ENCODE measurements around the gene UQCRC1. TPM values are rescaled to one million over a fixed set of nuclear protein-coding genes. Genes with fewer than 3 reads are reported as not detected.

The UQCRC1 gene
- total RNA-seq, 4 donors from 2014 or later: 143 to 196 (median 186) TPM

DNA sequence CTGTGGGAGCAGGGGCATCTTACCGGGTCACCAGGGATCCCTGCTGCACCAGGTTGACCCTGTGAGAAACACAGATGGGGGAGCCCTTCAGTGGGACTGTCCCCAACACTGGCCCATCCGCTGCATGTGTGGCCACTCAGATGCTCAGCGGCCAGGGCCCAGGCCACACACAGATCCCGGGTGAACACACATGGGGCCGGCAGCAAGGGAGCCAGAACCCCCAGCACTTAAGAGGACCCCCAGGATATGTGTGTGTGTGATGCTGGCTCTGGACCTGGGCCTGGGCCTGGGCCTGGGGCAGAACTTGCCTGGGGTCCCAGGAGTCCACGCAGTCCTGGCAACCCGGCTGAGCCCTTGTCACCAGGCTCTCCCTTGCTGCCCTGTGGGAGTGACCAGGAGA is 41.0 kb downstream of the UQCRC1 start:
- H3K27me3 ChIP-seq: no peaks in the 10 kb centered on the region
- H3K36me3 ChIP-seq: peaks cover 0 to 4% (median 0%) of the 10 kb centered on the region in 3 donors
- H3K9me3 ChIP-seq: no peaks in the 10 kb centered on the region
- H3K4me3 ChIP-seq: no peak overlapping the region
- no peak overlapping the region for H3K27ac ChIP-seq
- TF ChIP-seq, protein P1, sequence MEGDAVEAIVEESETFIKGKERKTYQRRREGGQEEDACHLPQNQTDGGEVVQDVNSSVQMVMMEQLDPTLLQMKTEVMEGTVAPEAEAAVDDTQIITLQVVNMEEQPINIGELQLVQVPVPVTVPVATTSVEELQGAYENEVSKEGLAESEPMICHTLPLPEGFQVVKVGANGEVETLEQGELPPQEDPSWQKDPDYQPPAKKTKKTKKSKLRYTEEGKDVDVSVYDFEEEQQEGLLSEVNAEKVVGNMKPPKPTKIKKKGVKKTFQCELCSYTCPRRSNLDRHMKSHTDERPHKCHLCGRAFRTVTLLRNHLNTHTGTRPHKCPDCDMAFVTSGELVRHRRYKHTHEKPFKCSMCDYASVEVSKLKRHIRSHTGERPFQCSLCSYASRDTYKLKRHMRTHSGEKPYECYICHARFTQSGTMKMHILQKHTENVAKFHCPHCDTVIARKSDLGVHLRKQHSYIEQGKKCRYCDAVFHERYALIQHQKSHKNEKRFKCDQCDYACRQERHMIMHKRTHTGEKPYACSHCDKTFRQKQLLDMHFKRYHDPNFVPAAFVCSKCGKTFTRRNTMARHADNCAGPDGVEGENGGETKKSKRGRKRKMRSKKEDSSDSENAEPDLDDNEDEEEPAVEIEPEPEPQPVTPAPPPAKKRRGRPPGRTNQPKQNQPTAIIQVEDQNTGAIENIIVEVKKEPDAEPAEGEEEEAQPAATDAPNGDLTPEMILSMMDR (IDR thresholded peaks at IDR 0.05): no peak
- WGBS, 2 donors: 95 to 100% methylated on average over 1 to 7 of the region's 7 CpGs
- DNase-seq (ENCODE audit: low spot score in 2 of 2): no peak
- peaks cover 0 to 28% (median 6%) of the 10 kb centered on the region in 4 donors for H3K4me1 ChIP-seq

DNA sequence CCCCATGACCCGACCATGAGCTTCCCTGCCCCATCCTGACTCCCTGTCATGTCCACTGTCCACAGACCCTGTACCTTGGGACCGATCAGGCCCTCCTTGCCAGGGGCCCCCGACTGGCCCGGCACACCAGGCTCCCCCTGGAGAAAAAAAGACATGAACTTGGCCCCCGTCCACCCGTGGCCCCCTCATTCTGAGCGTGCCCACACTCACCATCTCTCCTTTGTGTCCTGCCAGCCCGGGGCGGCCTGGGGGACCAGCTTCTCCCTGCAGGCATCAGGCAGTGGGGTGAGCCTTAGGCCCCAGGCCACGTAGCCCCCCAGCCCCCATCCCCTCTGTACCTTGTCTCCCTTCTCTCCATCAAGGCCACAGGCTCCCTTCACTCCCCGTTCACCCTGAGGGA is 41.9 kb downstream of the UQCRC1 start:
- no peaks in the 10 kb centered on the region for H3K27me3 ChIP-seq
- no peak for DNase-seq (ENCODE audit: low spot score in 2 of 2)
- peaks cover 0 to 4% (median 0%) of the 10 kb centered on the region in 3 donors for H3K36me3 ChIP-seq
- no peak overlapping the region for H3K27ac ChIP-seq
- H3K4me3 ChIP-seq: no peak overlapping the region
- no peak for TF ChIP-seq POLR2A (IDR thresholded peaks at IDR 0.05)
- TF ChIP-seq EP300 (IDR thresholded peaks at IDR 0.05): no peak
- TF ChIP-seq, protein P1 (IDR thresholded peaks at IDR 0.05): no peak
- H3K4me1 ChIP-seq: peaks cover 0 to 38% (median 10%) of the 10 kb centered on the region in 4 donors
- no peaks in the 10 kb centered on the region for H3K9me3 ChIP-seq
- 88 to 92% methylated on average over 11 of the region's 11 CpGs for WGBS, 2 donors

DNA sequence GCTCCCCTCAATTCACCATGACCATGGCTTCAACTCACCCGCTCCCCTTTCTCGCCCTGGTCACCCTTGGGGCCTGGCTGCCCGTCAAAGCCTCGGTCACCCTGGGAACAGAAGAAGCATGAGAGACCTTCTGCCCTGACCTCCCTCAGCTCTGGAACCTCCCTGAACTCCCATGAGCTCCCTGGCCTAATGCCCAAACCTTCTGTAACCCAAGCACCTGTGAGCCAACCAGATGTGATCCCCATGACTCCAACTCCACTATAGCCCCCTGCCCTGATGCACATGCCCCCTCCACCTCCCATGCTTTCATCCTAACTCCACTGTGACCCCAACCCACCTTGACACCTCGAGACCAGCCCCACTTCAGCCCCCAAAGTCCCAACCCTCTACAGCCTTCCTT is 42.4 kb downstream of the UQCRC1 start:
- 83 to 87% methylated on average over 5 of the region's 5 CpGs for WGBS, 2 donors
- no peaks in the 10 kb centered on the region for H3K27me3 ChIP-seq

DNA sequence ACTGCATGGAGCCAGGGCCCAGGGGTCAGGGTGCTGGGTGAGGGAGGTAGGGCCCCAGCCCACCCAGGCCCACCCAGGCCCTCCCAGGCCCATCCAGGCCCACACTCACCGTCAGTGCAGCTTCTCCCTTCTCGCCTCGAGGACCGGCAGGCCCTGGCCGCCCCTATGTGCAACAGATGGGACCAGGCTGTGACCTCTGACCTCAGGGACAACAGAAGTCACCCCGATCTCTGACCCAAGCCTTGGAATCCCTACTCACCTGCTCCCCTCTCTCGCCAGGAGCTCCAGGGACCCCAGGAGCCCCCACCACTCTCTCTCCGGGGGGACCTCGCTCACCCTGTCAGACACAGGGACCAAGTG is 43.1 kb downstream of the UQCRC1 start:
- Histone ChIP-seq H3K4me1 (peaks cover 0 to 41% (median 10%) of the 10 kb centered on the region in 4 donors), H3K27me3 (no peaks in the 10 kb centered on the region), H3K4me3 (no peak overlapping the region), H3K9me3 (no peaks in the 10 kb centered on the region), H3K36me3 (peaks cover 0 to 4% (median 0%) of the 10 kb centered on the region in 3 donors), H3K27ac (peak overlapping the region in 2 of 4 donors; percentile 84 to 92)
- TF ChIP-seq POLR2A (IDR thresholded peaks at IDR 0.05) (no peak), EP300 (IDR thresholded peaks at IDR 0.05) (no peak)
- TF ChIP-seq, protein P1 (IDR thresholded peaks at IDR 0.05): no peak
- WGBS, 2 donors: 87 to 90% methylated on average over 6 to 9 of the region's 9 CpGs
- no peak for DNase-seq (ENCODE audit: low spot score in 2 of 2)

More for the DNA sequence above, 42.4 kb downstream of the UQCRC1 start:
- DNase-seq (ENCODE audit: low spot score in 2 of 2): no peak
- H3K27ac ChIP-seq: no peak overlapping the region
- H3K4me3 ChIP-seq: no peak overlapping the region
- TF ChIP-seq POLR2A (IDR thresholded peaks at IDR 0.05) (no peak), EP300 (IDR thresholded peaks at IDR 0.05) (no peak)
- TF ChIP-seq, protein P1 (IDR thresholded peaks at IDR 0.05): no peak
- H3K4me1 ChIP-seq: peaks cover 0 to 38% (median 10%) of the 10 kb centered on the region in 4 donors
- peaks cover 0 to 4% (median 0%) of the 10 kb centered on the region in 3 donors for H3K36me3 ChIP-seq
- no peaks in the 10 kb centered on the region for H3K9me3 ChIP-seq

DNA sequence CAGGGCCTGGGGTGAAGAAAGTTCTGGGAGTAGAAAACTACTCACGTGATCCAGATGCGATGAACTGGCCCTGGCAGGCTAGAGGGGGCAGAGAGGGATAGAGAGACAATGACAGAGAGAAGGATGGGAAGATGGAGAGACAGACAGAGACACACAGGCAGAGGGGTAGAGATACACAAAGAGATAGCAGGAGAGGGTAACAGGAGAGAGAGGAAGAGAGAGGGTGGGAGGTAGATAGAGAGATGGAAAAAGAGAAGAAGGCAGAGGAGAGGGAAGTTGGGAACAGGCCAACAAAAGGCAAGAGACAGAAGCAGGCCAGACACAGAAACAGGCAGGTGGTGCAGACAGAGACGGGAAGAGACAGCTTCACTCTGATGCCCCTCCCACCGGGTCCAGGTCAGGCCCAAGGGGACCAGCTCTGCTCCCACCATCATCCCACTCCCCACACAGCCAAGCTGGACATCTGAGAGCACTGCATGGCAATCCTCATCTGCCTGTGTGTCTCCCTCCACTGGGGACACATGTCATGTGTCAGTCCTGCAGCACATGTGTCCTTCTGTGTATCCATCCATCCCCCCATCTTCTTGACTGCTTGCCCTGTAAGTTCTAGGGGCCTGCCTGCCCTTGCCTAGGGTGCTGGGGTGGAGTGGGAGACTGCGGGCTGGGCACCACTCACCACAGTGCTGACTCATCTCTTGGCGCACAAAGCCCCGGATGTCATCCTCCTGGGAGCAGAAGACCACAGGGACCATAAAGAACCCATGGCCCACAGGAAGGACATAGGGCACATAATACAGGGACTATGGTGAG is 43.6 kb downstream of the UQCRC1 start:
- H3K27ac ChIP-seq: peak overlapping the region in 2 of 4 donors; percentile 84 to 92
- H3K4me3 ChIP-seq: no peak overlapping the region
- WGBS, 2 donors: 49% methylated on average over 7 of the region's 7 CpGs
- DNase-seq (ENCODE audit: low spot score in 2 of 2): no peak
- H3K36me3 ChIP-seq: peaks cover 0 to 4% (median 0%) of the 10 kb centered on the region in 3 donors
- H3K27me3 ChIP-seq: no peaks in the 10 kb centered on the region
- TF ChIP-seq, protein P1 (IDR thresholded peaks at IDR 0.05): no peak
- TF ChIP-seq POLR2A (IDR thresholded peaks at IDR 0.05): no peak
- no peak for TF ChIP-seq EP300 (IDR thresholded peaks at IDR 0.05)
- no peaks in the 10 kb centered on the region for H3K9me3 ChIP-seq
- peaks cover 0 to 47% (median 12%) of the 10 kb centered on the region in 4 donors for H3K4me1 ChIP-seq

Data from tibial nerve (tissue), 4 donors.